Spinal cord (tissue), 10 donors: ENCODE results near the gene CSAD. TPM values are rescaled to one million over a fixed set of nuclear protein-coding genes. Genes with fewer than 3 reads are reported as not detected.
A peak's percentile ranks its signal among the peaks of the same experiment; 100 is the strongest.

ENCODE experiments used
- DNase-seq, 6 donors: peaks; one replicate each; pipeline versions ENCODE4 v3.0.0 to v3.0.0-alpha.2; 2013 to 2015; ENCODE audit warnings: low spot score in 6 of 6, low read depth in 4 of 6
- H3K27ac ChIP-seq: one replicate; pipeline ENCODE4 v1.5.1; 2013; ENCODE audit warnings: low read depth, low read length, control low read depth
- H3K27me3 ChIP-seq: one replicate; pipeline ENCODE4 v1.6.1; 2013; ENCODE audit warnings: low read length; ENCODE audit not compliant: control insufficient read depth, insufficient read depth
- H3K36me3 ChIP-seq: one replicate; pipeline ENCODE4 v1.6.1; 2013; ENCODE audit warnings: low read length; ENCODE audit not compliant: control insufficient read depth, insufficient read depth
- H3K4me1 ChIP-seq: one replicate; pipeline ENCODE4 v1.6.1; 2013; ENCODE audit warnings: low read length; ENCODE audit not compliant: control insufficient read depth, insufficient read depth
- H3K4me3 ChIP-seq: one replicate; pipeline ENCODE4 v1.5.1; 2013; ENCODE audit warnings: low read depth, low read length, control low read depth
- H3K9me3 ChIP-seq: one replicate; pipeline ENCODE4 v1.6.1; 2013; ENCODE audit warnings: low read length; ENCODE audit not compliant: control insufficient read depth, insufficient read depth
- WGBS: methylation state at CpG from one replicate; pipeline ENCODE4 v1.1.5; 2013; ENCODE audit warnings: missing lambda C conversion rate; ENCODE audit not compliant: insufficient coverage; 5-methylcytosine and 5-hydroxymethylcytosine counted together
- polyA plus RNA-seq, 2 donors: library from polyadenylated mRNA; unstranded; fragments of 120-200 nt; gene quantifications; one replicate each; pipeline ENCODE4 v1.2.1, GENCODE V29; 2013; ENCODE audit not compliant: insufficient read length in 2 of 2
- total RNA-seq, 2 donors: library from RNA; depleted of rRNA in 1 of 2; stranded (reverse); fragments of 120-200 nt in 1 of 2; fragments of >200 nt in 1 of 2; gene quantifications; one replicate each; pipeline versions ENCODE4 v1.2.3 to v1.2.4, GENCODE V29; 2013 to 2014
- donor health status: healthy.

Gene CSAD
- total and polyA plus RNA-seq, 4 donors, result 22.3 to 127 (median 41.3) TPM

GRCh38 chr12:53218551-53219291, 38.0 kb upstream of the CSAD start:
- no peak for DNase-seq
- peaks cover 68% of the 10 kb centered on the region for H3K4me1 ChIP-seq

GRCh38 chr12:53217931-53218307, 37.2 kb upstream of the CSAD start:
- peaks cover 68% of the 10 kb centered on the region for H3K4me1 ChIP-seq
- no peaks in the 10 kb centered on the region for H3K9me3 ChIP-seq
- no peaks in the 10 kb centered on the region for H3K27me3 ChIP-seq
- peak overlapping the region; percentile 64 for H3K27ac ChIP-seq
- WGBS, result 41% methylated on average over 3 of the region's 3 CpGs
- H3K4me3 ChIP-seq, result peak overlapping the region; percentile 79
- DNase-seq, result no peak
- peaks cover 14% of the 10 kb centered on the region for H3K36me3 ChIP-seq

More at GRCh38 chr12:53218551-53219291, 38.0 kb upstream of the CSAD start:
- Histone ChIP-seq H3K27ac (peak overlapping the region; percentile 100), H3K9me3 (no peaks in the 10 kb centered on the region), H3K4me3 (peak overlapping the region; percentile 79), H3K36me3 (peaks cover 6% of the 10 kb centered on the region), H3K27me3 (no peaks in the 10 kb centered on the region)
- 22% methylated on average over 13 of the region's 30 CpGs for WGBS

GRCh38 chr12:53217051-53217930, 36.6 kb upstream of the CSAD start:
- peaks cover 17% of the 10 kb centered on the region for H3K36me3 ChIP-seq
- H3K27me3 ChIP-seq, result no peaks in the 10 kb centered on the region
- H3K9me3 ChIP-seq, result no peaks in the 10 kb centered on the region
- DNase-seq, result no peak
- 49% methylated on average over 13 of the region's 19 CpGs for WGBS
- H3K4me3 ChIP-seq, result no peak overlapping the region
- H3K4me1 ChIP-seq, result peaks cover 62% of the 10 kb centered on the region
- peak overlapping the region; percentile 64 for H3K27ac ChIP-seq

- Histone ChIP-seq H3K36me3 (peaks cover 32% of the 10 kb centered on the region), H3K27me3 (no peaks in the 10 kb centered on the region), H3K4me3 (no peak overlapping the region), H3K4me1 (peaks cover 52% of the 10 kb centered on the region), H3K27ac (no peak overlapping the region), H3K9me3 (no peaks in the 10 kb centered on the region)
- DNase-seq, result no peak
- WGBS, result no CpG with 5 or more reads among the region's 8 CpGs
Measured at GRCh38 chr12:53215497-53215896, 34.8 kb upstream of the CSAD start.

GRCh38 chr12:53214687-53215455, 34.1 kb upstream of the CSAD start:
- WGBS, result 88% methylated on average over 10 of the region's 12 CpGs
- Histone ChIP-seq H3K4me3 (no peak overlapping the region), H3K9me3 (no peaks in the 10 kb centered on the region), H3K27me3 (no peaks in the 10 kb centered on the region), H3K4me1 (peaks cover 46% of the 10 kb centered on the region), H3K36me3 (peaks cover 32% of the 10 kb centered on the region), H3K27ac (no peak overlapping the region)
- no peak for DNase-seq

GRCh38 chr12:53214221-53214620, 33.5 kb upstream of the CSAD start:
- H3K4me3 ChIP-seq, result no peak overlapping the region
- H3K4me1 ChIP-seq, result peaks cover 39% of the 10 kb centered on the region
- H3K9me3 ChIP-seq, result no peaks in the 10 kb centered on the region
- H3K27ac ChIP-seq, result no peak overlapping the region
- no peak for DNase-seq
- H3K36me3 ChIP-seq, result peaks cover 32% of the 10 kb centered on the region
- H3K27me3 ChIP-seq, result no peaks in the 10 kb centered on the region
- 90% methylated on average over 5 of the region's 5 CpGs for whole genome bisulfite sequencing

- H3K27me3 ChIP-seq, result no peaks in the 10 kb centered on the region
- H3K27ac ChIP-seq, result no peak overlapping the region
- H3K36me3 ChIP-seq, result peaks cover 32% of the 10 kb centered on the region
- no peaks in the 10 kb centered on the region for H3K9me3 ChIP-seq
- peaks cover 35% of the 10 kb centered on the region for H3K4me1 ChIP-seq
- 6% methylated on average over 14 of the region's 14 CpGs for WGBS
- H3K4me3 ChIP-seq, result no peak overlapping the region
- DNase-seq, result peak in 3 of 6 donors; percentile 62 to 92 (median 89)
Measured at GRCh38 chr12:53213348-53213747, 32.6 kb upstream of the CSAD start.

- Histone ChIP-seq H3K36me3 (peaks cover 32% of the 10 kb centered on the region), H3K27me3 (no peaks in the 10 kb centered on the region), H3K4me1 (peaks cover 31% of the 10 kb centered on the region), H3K27ac (no peak overlapping the region), H3K9me3 (no peaks in the 10 kb centered on the region), H3K4me3 (no peak overlapping the region)
- no peak for DNase-seq
- 66% methylated on average over 12 of the region's 12 CpGs for WGBS
Measured at GRCh38 chr12:53212931-53213330, 32.2 kb upstream of the CSAD start.
